A549 (cell line): ENCODE measurements around the gene FANCC. TPM values are rescaled to one million over a fixed set of nuclear protein-coding genes. Genes with fewer than 3 reads are reported as not detected.
A peak's percentile ranks its signal among the peaks of the same experiment; 100 is the strongest.

ENCODE experiments used
- ATAC-seq, 2 experiments: fragments of 200-7000 bp in 1 of 2; fragments of >200 bp in 1 of 2; cut with Nextera tagmentation in 1 of 2; cut with Tn5 transposase in 1 of 2; 3 replicates each; pipeline versions ENCODE4 v1.8.0 to v1.9.1; 2018 to 2020; ENCODE audit warnings: mild to moderate bottlenecking in 1 of 2, moderate library complexity in 1 of 2
- CTCF ChIA-PET: fragments of 300-600 bp; sonication (Branson Sonifier 250); formaldehyde crosslinking; extraction: SDS; loops from one replicate; lab custom pipeline; 2021; ENCODE audit warnings: antibody characterized with exemption, inconsistent platforms; lab: Yijun Ruan, JAX
- POLR2A ChIA-PET: fragments of 350-600 bp; formaldehyde crosslinking; extraction: SDS; loops from one replicate; lab custom pipeline; 2021; ENCODE audit warnings: antibody characterized with exemption, inconsistent platforms; lab: Yijun Ruan, JAX
- DNase-seq, 2 experiments: peaks; one replicate each; pipeline versions ENCODE4 v3.0.0 to v3.0.0-alpha.2; 2011 to 2016; ENCODE audit warnings: low read depth in 1 of 2, low spot score in 1 of 2
- FAIRE-seq: peaks from 2 replicates; lab custom pipeline; 2011; peaks lifted over from hg19 to GRCh38; lab: Jason Lieb, UNC
- H3K27ac ChIP-seq, 2 experiments: fragments of >200 bp; sonication (Bioruptor Twin); formaldehyde crosslinking; 3 replicates each; pipeline ENCODE4 v1.5.1; 2016 to 2017
- H3K4me1 ChIP-seq: fragments of >200 bp; sonication (Bioruptor Twin); formaldehyde crosslinking; 3 replicates; pipeline ENCODE4 v1.6.1; 2016
- H3K4me2 ChIP-seq: fragments of >200 bp; sonication (Bioruptor Twin); formaldehyde crosslinking; 3 replicates; pipeline ENCODE4 v1.6.1; 2016
- H3K4me3 ChIP-seq: fragments of >200 bp; sonication (Bioruptor Twin); formaldehyde crosslinking; 3 replicates; pipeline ENCODE4 v1.5.1; 2016
- H3K9me3 ChIP-seq: fragments of >200 bp; sonication (Bioruptor Twin); formaldehyde crosslinking; 3 replicates; pipeline ENCODE4 v1.6.1; 2016
- CEBPB ChIP-seq, 2 experiments: fragments of >200 bp in 1 of 2; sonication (Bioruptor Twin) in 1 of 2; formaldehyde crosslinking in 1 of 2; IDR thresholded peaks; 2 replicates each; pipeline ENCODE4 v1.6.1; 2012 to 2016
- CHD4 ChIP-seq: fragments of 200-600 bp; sonication (generic); IDR thresholded peaks from 2 replicates; pipeline ENCODE4 v1.6.1; 2016; ENCODE audit warnings: antibody characterized with exemption, mild to moderate bottlenecking, borderline replicate concordance
- EHMT2 ChIP-seq: fragments of 200-600 bp; sonication (generic); IDR thresholded peaks from 2 replicates; pipeline ENCODE4 v1.6.1; 2016; ENCODE audit warnings: antibody characterized with exemption, low read depth, mild to moderate bottlenecking, moderate library complexity
- ELK1 ChIP-seq: fragments of 150-350 bp; IDR thresholded peaks from 2 replicates; pipeline ENCODE4 v1.6.1; 2014; ENCODE audit warnings: low read depth, mild to moderate bottlenecking, low read length
- FOSL2 ChIP-seq, 2 experiments: fragments of 450-650 bp in 1 of 2; fragments of >200 bp in 1 of 2; sonication (Bioruptor Twin) in 1 of 2; formaldehyde crosslinking; IDR thresholded peaks; 2 replicates each; pipeline versions ENCODE4 v1.5.0 to v1.6.1; 2016 to 2020; ENCODE audit warnings: mild to moderate bottlenecking in 1 of 2, moderate library complexity in 1 of 2
- HOXA7 ChIP-seq: fragments of 250-450 bp; sonication (Bioruptor Pico); IDR thresholded peaks from 2 replicates; pipeline ENCODE4 v1.5.0; 2020; ENCODE audit warnings: mild to moderate bottlenecking, moderate library complexity
- HOXB5 ChIP-seq: fragments of 250-450 bp; sonication (Bioruptor Pico); IDR thresholded peaks from 2 replicates; pipeline ENCODE4 v1.5.0; 2020; ENCODE audit warnings: mild to moderate bottlenecking, moderate library complexity
- JUN ChIP-seq, 2 experiments: fragments of >200 bp; sonication (Bioruptor Twin); formaldehyde crosslinking; IDR thresholded peaks; 2 replicates in 1 of 2; 3 replicates in 1 of 2; pipeline ENCODE4 v1.6.1; 2016 to 2017
- KDM5A ChIP-seq: fragments of 200-600 bp; sonication (generic); IDR thresholded peaks from 2 replicates; pipeline ENCODE4 v1.6.1; 2016; ENCODE audit warnings: antibody characterized with exemption, mild to moderate bottlenecking
- MAFK ChIP-seq: fragments of 450-650 bp; IDR thresholded peaks from 2 replicates; pipeline ENCODE4 v1.6.1; 2014; ENCODE audit not compliant: partially characterized antibody
- PHF8 ChIP-seq: fragments of 200-600 bp; sonication (generic); IDR thresholded peaks from 2 replicates; pipeline ENCODE4 v1.6.1; 2016; ENCODE audit warnings: low read depth, mild to moderate bottlenecking, antibody characterized with exemption, moderate library complexity, borderline replicate concordance
- RNF2 ChIP-seq: fragments of 200-600 bp; sonication (generic); IDR thresholded peaks from 2 replicates; pipeline ENCODE4 v1.6.1; 2016; ENCODE audit warnings: low read depth, mild to moderate bottlenecking, antibody characterized with exemption, moderate library complexity, borderline replicate concordance
- WGBS: methylation state at CpG from one replicate; pipeline ENCODE4 v1.1.6; 2017; ENCODE audit errors: missing lambda C conversion rate; 5-methylcytosine and 5-hydroxymethylcytosine counted together
- polyA plus RNA-seq, 4 experiments: library from polyadenylated mRNA; depleted of rRNA in 3 of 4; stranded (reverse); fragments of >200 nt; fragmentation: RNase III in 1 of 4; extraction: RNeasy Plus Mini Kit Qiagen cat#74134 plus additional on column Dnase treatment in 1 of 4; gene quantifications; 2 replicates in 3 of 4; 3 replicates in 1 of 4; pipeline ENCODE4 v1.2.3, GENCODE V29; 2011 to 2017
- TF ChIP-seq, protein P1 (sequence below): fragments of 250-450 bp; sonication (Bioruptor Pico); IDR thresholded peaks from 2 replicates; pipeline ENCODE4 v1.5.0; 2020; ENCODE audit warnings: low read depth, mild to moderate bottlenecking, moderate library complexity

Gene FANCC
- polyA plus RNA-seq, 2 of the 4 experiments (the other 2 are of a cell fraction): 13.5 to 24.9 TPM

DNA sequence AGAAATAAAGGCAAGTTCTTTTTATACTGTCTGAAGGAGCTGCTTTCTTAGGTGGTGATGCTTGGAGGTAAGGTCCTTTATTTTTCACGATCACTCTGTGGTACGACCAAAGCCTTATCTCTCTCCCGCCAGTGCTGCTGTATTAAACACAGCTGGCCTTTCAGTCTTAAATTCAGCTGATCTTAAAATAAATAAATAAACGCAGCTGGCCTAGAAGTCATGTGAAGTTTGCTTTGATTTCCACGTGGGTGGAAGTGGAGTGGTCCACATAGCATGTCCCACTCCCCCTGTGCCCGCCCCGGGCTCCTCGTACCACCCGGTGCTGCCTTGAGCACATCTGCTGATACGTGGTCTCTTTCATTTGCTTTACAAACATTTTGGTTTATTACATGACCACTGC lies 260.4 kb downstream of the FANCC start:
- Histone ChIP-seq H3K4me2 (peak overlapping the region; percentile 93), H3K27ac (peak overlapping the region; percentile 4 to 79; a peak in 4 of 6 replicates), H3K4me1 (peaks cover 100% of the 10 kb centered on the region), H3K4me3 (peak overlapping the region; percentile 12; the same call in 1 of the 3 replicates)
- DNase-seq: no peak
- ChIA-PET CTCF (interaction anchor here (1.1 to 2.2 kb wide), 4 partner anchors 8 to 37 kb away, joined by 4 to 6 read pairs (median 4); no protein-coding TSS in a partner anchor), POLR2A (no interaction called here)
- 41% methylated on average over 10 of the region's 10 CpGs for WGBS
- no peak for FAIRE-seq
- TF ChIP-seq EHMT2 (no peak), JUN (IDR thresholded peaks at IDR 0.05) (0 out of 5 replicates have a peak, but pooled peaks have one; percentile 5 to 6)
- TF ChIP-seq, all 56 proteins: peak for 1
- ATAC-seq: 0 out of 6 replicates have a peak, but pooled peaks of 1 of the 2 experiments have one; percentile 6
- H3K9me3 ChIP-seq: no peaks in the 10 kb centered on the region

DNA sequence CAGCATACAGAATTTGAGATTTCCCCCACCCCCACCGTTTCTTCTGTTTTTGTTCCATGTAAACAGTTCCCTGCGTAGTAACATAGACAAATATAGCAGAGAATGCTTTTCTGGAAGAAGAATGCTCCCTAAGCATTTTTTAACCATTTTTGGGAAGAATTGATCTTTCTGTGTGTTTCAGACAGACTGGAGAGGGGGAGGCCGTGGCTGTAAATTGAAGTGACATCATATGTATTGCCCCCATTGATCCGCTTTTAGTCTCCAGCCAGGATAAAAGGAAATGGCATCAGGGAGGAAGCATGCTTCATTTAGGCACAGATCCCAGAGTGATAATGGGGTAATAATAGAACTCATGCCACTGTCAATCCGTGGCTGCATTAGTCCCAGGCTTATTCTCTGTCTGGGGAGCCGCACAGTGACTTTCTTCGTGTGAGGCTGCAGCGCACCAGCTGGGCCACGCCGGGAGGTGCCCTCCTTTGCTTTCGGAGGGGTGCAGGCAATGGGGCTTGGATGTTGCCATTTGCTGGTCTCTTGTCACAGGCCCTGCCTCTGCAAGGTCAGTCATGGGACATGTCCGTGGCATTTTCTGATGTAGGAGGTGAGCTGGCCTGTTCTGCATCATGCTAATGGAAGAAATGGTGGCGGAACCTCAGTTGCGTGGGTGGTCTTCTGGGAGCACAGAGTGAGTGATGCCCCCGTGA lies 261.5 kb downstream of the FANCC start:
- no peak for FAIRE-seq
- DNase-seq: no peak
- peak overlapping the region; percentile 43 to 79; a peak in 4 of 6 replicates for H3K27ac ChIP-seq
- TF ChIP-seq MAFK (peak; percentile 28), RNF2 (no peak), PHF8 (no peak), JUN (IDR thresholded peaks at IDR 0.05) (peak in 1 of 2 experiments; percentile 5; a peak in 1 of 5 replicates)
- peak overlapping the region; percentile 93 for H3K4me2 ChIP-seq
- POLR2A ChIA-PET: no interaction called here
- 41% methylated on average over 15 of the region's 15 CpGs for WGBS
- no peaks in the 10 kb centered on the region for H3K9me3 ChIP-seq
- CTCF ChIA-PET: interaction anchor here (0.6 to 2.2 kb wide), 3 partner anchors 36 to 433 kb away, joined by 3 to 6 read pairs (median 4); no protein-coding TSS in a partner anchor
- H3K4me1 ChIP-seq: peaks cover 97% of the 10 kb centered on the region
- peak overlapping the region; percentile 22; the same call in 2 of the 3 replicates for H3K4me3 ChIP-seq
- peak in 1 of 2 experiments; percentile 6; a peak in 3 of 6 replicates for ATAC-seq

- H3K27ac ChIP-seq: peak overlapping the region; percentile 43 to 79; a peak in 5 of 6 replicates
- ChIA-PET POLR2A (no interaction called here), CTCF (interaction anchor here (0.6 kb wide), 1 partner anchor 434 kb away, joined by 4 read pairs; no protein-coding TSS in a partner anchor)
- 10% methylated on average over 6 of the region's 6 CpGs for WGBS
- ATAC-seq (no peak), DNase-seq (no peak), FAIRE-seq (no peak)
- peaks cover 90% of the 10 kb centered on the region for H3K4me1 ChIP-seq
- peak overlapping the region; percentile 22; the same call in 2 of the 3 replicates for H3K4me3 ChIP-seq
- TF ChIP-seq, protein P1, sequence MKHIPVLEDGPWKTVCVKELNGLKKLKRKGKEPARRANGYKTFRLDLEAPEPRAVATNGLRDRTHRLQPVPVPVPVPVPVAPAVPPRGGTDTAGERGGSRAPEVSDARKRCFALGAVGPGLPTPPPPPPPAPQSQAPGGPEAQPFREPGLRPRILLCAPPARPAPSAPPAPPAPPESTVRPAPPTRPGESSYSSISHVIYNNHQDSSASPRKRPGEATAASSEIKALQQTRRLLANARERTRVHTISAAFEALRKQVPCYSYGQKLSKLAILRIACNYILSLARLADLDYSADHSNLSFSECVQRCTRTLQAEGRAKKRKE (CRISPR knock-in tag): no peak
- TF ChIP-seq MAFK (no peak), CHD4 (no peak), HOXA7 (CRISPR knock-in tag) (no peak), JUN (IDR thresholded peaks at IDR 0.05) (peak in 1 of 2 experiments; percentile 13; a peak in 1 of 5 replicates), KDM5A (no peak), HOXB5 (CRISPR knock-in tag) (no peak)
- H3K4me2 ChIP-seq: peak overlapping the region; percentile 93
- no peaks in the 10 kb centered on the region for H3K9me3 ChIP-seq
Measured at GRCh38 chr9:95055334-95055850, 262.1 kb downstream of the FANCC start.

- H3K9me3 ChIP-seq: no peaks in the 10 kb centered on the region
- ChIA-PET POLR2A (interaction anchor here (1.0 kb wide), 1 partner anchor 385 kb away, joined by 3 read pairs; no protein-coding TSS in a partner anchor), CTCF (interaction anchor here (0.6 to 1.3 kb wide), 4 partner anchors 8 to 299 kb away, joined by 3 to 7 read pairs (median 5); no protein-coding TSS in a partner anchor)
- peak overlapping the region; percentile 13 to 55; a peak in 3 of 6 replicates for H3K27ac ChIP-seq
- peak overlapping the region; percentile 93 for H3K4me2 ChIP-seq
- TF ChIP-seq CEBPB (IDR thresholded peaks at IDR 0.05): peak in 1 of 2 experiments; percentile 24; a peak in 1 of 4 replicates
- TF ChIP-seq RNF2: no peak
- TF ChIP-seq ELK1: no peak
- no peak for TF ChIP-seq FOSL2 (IDR thresholded peaks at IDR 0.05)
- 0 out of 2 replicates have a peak, but pooled peaks have one; percentile 5 for TF ChIP-seq FOSL2 (CRISPR knock-in tag; IDR thresholded peaks at IDR 0.05)
- H3K4me3 ChIP-seq: peak overlapping the region; percentile 25; the same call in 1 of the 3 replicates
- no peak for FAIRE-seq
- ATAC-seq: 0 out of 6 replicates have a peak, but pooled peaks of 1 of the 2 experiments have one; percentile 3
- DNase-seq: no peak
- peaks cover 75% of the 10 kb centered on the region for H3K4me1 ChIP-seq
- 39% methylated on average over 5 of the region's 5 CpGs for WGBS
Measured at GRCh38 chr9:95053611-95054570, 263.6 kb downstream of the FANCC start.
